Fibroblast of lung (primary cell): ENCODE measurements around the gene ST6GALNAC3.

Experiments used
- EZH2 ChIP-seq: IDR thresholded peaks from 2 replicates; pipeline ENCODE4 v1.5.1; 2012; ENCODE audit warnings: low read length, control low read depth, mild to moderate bottlenecking; ENCODE audit errors: missing control alignments
- TF ChIP-seq, protein P1 (sequence below), 2 donors: IDR thresholded peaks in 1 of 2; conservative IDR thresholded peaks in 1 of 2; 1 replicate in 1 of 2; 2 replicates in 1 of 2; pipeline ENCODE4 v1.5.1; 2011 to 2012; ENCODE audit warnings: low read length in 2 of 2, control low read depth in 1 of 2, inconsistent platforms in 1 of 2, low read depth in 1 of 2, mild to moderate bottlenecking in 1 of 2

DNA sequence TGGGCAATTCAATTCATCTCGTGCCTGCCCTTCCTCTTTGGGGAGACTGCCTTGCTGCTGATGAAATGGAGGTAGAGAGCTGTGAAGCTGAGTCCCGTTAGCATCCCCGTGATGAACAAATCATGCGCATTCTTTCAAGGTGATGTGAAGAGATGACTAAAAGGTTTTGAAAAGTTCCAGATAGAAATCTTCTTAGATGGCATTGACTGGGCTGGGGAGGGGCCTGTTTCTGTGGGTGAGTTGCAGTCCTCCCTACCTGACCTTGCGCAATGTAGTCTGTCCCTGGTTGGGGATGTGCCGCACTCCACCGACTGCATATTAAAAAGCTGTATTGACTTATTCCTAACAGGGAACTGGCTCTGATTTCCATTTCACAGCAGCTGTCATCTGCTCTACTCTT is 49.6 kb downstream of the ST6GALNAC3 start:
- TF ChIP-seq, protein P1, sequence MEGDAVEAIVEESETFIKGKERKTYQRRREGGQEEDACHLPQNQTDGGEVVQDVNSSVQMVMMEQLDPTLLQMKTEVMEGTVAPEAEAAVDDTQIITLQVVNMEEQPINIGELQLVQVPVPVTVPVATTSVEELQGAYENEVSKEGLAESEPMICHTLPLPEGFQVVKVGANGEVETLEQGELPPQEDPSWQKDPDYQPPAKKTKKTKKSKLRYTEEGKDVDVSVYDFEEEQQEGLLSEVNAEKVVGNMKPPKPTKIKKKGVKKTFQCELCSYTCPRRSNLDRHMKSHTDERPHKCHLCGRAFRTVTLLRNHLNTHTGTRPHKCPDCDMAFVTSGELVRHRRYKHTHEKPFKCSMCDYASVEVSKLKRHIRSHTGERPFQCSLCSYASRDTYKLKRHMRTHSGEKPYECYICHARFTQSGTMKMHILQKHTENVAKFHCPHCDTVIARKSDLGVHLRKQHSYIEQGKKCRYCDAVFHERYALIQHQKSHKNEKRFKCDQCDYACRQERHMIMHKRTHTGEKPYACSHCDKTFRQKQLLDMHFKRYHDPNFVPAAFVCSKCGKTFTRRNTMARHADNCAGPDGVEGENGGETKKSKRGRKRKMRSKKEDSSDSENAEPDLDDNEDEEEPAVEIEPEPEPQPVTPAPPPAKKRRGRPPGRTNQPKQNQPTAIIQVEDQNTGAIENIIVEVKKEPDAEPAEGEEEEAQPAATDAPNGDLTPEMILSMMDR (conservative IDR thresholded peaks at IDR 0.05 in 1 of 2, IDR thresholded peaks at IDR 0.05 in 1 of 2; ENCODE audit: low read depth in 1 of 2, low read length in 2 of 2), result no peak
- no peak for TF ChIP-seq EZH2
